Measurements from ENCODE around the gene RPS6KA6. TPM values are rescaled to one million over a fixed set of nuclear protein-coding genes. Genes with fewer than 3 reads are reported as not detected.
"Not testable (repeated sequence)": the region's sequence is repeated elsewhere in the genome, so short reads cannot be mapped to it uniquely, and the experiment has no call there.

The RPS6KA6 gene
- total RNA-seq, 2 experiments from 2014 or later, result not detected

- Histone ChIP-seq H3K4me3 (ENCODE audit: low read length) (no peak overlapping the region), H3K27ac (ENCODE audit: low read depth in 1 of 2, low read length in 2 of 2) (no peak overlapping the region), H3K4me1 (ENCODE audit: insufficient read depth, low read length) (no peaks in the 10 kb centered on the region), H3K27me3 (ENCODE audit: control insufficient read depth in 1 of 2, insufficient read depth in 2 of 2, low read length in 2 of 2) (no peaks in the 10 kb centered on the region), H3K36me3 (ENCODE audit: insufficient read depth, low read length) (no peaks in the 10 kb centered on the region), H3K9me3 (ENCODE audit: control insufficient read depth in 1 of 2, insufficient read depth in 1 of 2, low read length in 2 of 2) (no peaks in the 10 kb centered on the region)
- ChIA-PET POLR2A (no interaction called here), CTCF (no interaction called here)
- Mint-ChIP-seq H3K9me3 (no peaks in the 10 kb centered on the region), H3K4me3 (no peak overlapping the region), H3K4me1 (ENCODE audit: low read depth) (no peaks in the 10 kb centered on the region), H3K27me3 (no peaks in the 10 kb centered on the region), H3K36me3 (ENCODE audit: low read depth) (no peaks in the 10 kb centered on the region), H3K27ac (no peak overlapping the region)
- TF ChIP-seq, protein P1, sequence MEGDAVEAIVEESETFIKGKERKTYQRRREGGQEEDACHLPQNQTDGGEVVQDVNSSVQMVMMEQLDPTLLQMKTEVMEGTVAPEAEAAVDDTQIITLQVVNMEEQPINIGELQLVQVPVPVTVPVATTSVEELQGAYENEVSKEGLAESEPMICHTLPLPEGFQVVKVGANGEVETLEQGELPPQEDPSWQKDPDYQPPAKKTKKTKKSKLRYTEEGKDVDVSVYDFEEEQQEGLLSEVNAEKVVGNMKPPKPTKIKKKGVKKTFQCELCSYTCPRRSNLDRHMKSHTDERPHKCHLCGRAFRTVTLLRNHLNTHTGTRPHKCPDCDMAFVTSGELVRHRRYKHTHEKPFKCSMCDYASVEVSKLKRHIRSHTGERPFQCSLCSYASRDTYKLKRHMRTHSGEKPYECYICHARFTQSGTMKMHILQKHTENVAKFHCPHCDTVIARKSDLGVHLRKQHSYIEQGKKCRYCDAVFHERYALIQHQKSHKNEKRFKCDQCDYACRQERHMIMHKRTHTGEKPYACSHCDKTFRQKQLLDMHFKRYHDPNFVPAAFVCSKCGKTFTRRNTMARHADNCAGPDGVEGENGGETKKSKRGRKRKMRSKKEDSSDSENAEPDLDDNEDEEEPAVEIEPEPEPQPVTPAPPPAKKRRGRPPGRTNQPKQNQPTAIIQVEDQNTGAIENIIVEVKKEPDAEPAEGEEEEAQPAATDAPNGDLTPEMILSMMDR (IDR thresholded peaks at IDR 0.05), result no peak
- DNase-seq (no peak), ATAC-seq (ENCODE audit: poor library complexity) (no peak)
- intact Hi-C loops (cut with DNase I, micrococcal nuclease), result no loop called here
Measured at GRCh38 chrX:84099120-84099519, 88.9 kb downstream of the RPS6KA6 start.

GRCh38 chrX:84079479-84080197 is 108.4 kb downstream of the RPS6KA6 start:
- CTCF ChIA-PET; intact Hi-C loops (cut with DNase I, micrococcal nuclease); H3K9me3 ChIP-seq (ENCODE audit: control insufficient read depth in 1 of 2, insufficient read depth in 1 of 2, low read length in 2 of 2); DNase-seq; H3K27me3 Mint-ChIP-seq; H3K9me3 Mint-ChIP-seq; H3K36me3 ChIP-seq (ENCODE audit: insufficient read depth, low read length); H3K27me3 ChIP-seq (ENCODE audit: control insufficient read depth in 1 of 2, insufficient read depth in 2 of 2, low read length in 2 of 2); H3K4me1 Mint-ChIP-seq (ENCODE audit: low read depth); H3K4me3 Mint-ChIP-seq; H3K4me1 ChIP-seq (ENCODE audit: insufficient read depth, low read length); H3K27ac ChIP-seq (ENCODE audit: low read depth in 1 of 2, low read length in 2 of 2); H3K27ac Mint-ChIP-seq; ATAC-seq (ENCODE audit: poor library complexity); H3K36me3 Mint-ChIP-seq (ENCODE audit: low read depth); H3K4me3 ChIP-seq (ENCODE audit: low read length): not testable (repeated sequence)
- POLR2A ChIA-PET, result interaction anchor here (0.7 kb wide), 1 partner anchor 117 kb away, joined by 3 read pairs; no protein-coding TSS in a partner anchor

GRCh38 chrX:84078991-84079390 is 109.0 kb downstream of the RPS6KA6 start:
- ATAC-seq (ENCODE audit: poor library complexity) (no peak), DNase-seq (no peak)
- CTCF ChIA-PET, result no interaction called here
- Mint-ChIP-seq H3K27ac (no peak overlapping the region), H3K9me3 (peaks cover 6% of the 10 kb centered on the region), H3K36me3 (ENCODE audit: low read depth) (no peaks in the 10 kb centered on the region), H3K4me3 (no peak overlapping the region), H3K27me3 (no peaks in the 10 kb centered on the region), H3K4me1 (ENCODE audit: low read depth) (no peaks in the 10 kb centered on the region)
- POLR2A ChIA-PET, result interaction anchor here (0.7 kb wide), 1 partner anchor 116 kb away, joined by 3 read pairs; no protein-coding TSS in a partner anchor
- Histone ChIP-seq H3K27me3 (ENCODE audit: control insufficient read depth in 1 of 2, insufficient read depth in 2 of 2, low read length in 2 of 2) (no peaks in the 10 kb centered on the region), H3K9me3 (ENCODE audit: control insufficient read depth in 1 of 2, insufficient read depth in 1 of 2, low read length in 2 of 2) (no peaks in the 10 kb centered on the region), H3K36me3 (ENCODE audit: insufficient read depth, low read length) (no peaks in the 10 kb centered on the region), H3K27ac (ENCODE audit: low read depth in 1 of 2, low read length in 2 of 2) (no peak overlapping the region), H3K4me1 (ENCODE audit: insufficient read depth, low read length) (no peaks in the 10 kb centered on the region), H3K4me3 (ENCODE audit: low read length) (no peak overlapping the region)
- TF ChIP-seq, protein P1 (IDR thresholded peaks at IDR 0.05), result no peak
- intact Hi-C loops (cut with DNase I, micrococcal nuclease), result no loop called here

- POLR2A ChIA-PET, result no interaction called here
- CTCF ChIA-PET, result no interaction called here
- TF ChIP-seq, protein P1 (IDR thresholded peaks at IDR 0.05), result no peak
- no peak for DNase-seq
- no peak overlapping the region for H3K4me3 ChIP-seq (ENCODE audit: low read length)
- no peaks in the 10 kb centered on the region for H3K9me3 Mint-ChIP-seq
- intact Hi-C loops (cut with DNase I, micrococcal nuclease), result no loop called here
- H3K27ac ChIP-seq (ENCODE audit: low read depth in 1 of 2, low read length in 2 of 2), result no peak overlapping the region
- H3K4me1 Mint-ChIP-seq (ENCODE audit: low read depth), result no peaks in the 10 kb centered on the region
- no peak for ATAC-seq (ENCODE audit: poor library complexity)
- H3K27me3 ChIP-seq (ENCODE audit: control insufficient read depth in 1 of 2, insufficient read depth in 2 of 2, low read length in 2 of 2), result no peaks in the 10 kb centered on the region
- no peaks in the 10 kb centered on the region for H3K36me3 Mint-ChIP-seq (ENCODE audit: low read depth)
- peaks cover 0 to 4% of the 10 kb centered on the region in 2 experiments for H3K9me3 ChIP-seq (ENCODE audit: control insufficient read depth in 1 of 2, insufficient read depth in 1 of 2, low read length in 2 of 2)
- no peaks in the 10 kb centered on the region for H3K36me3 ChIP-seq (ENCODE audit: insufficient read depth, low read length)
- H3K4me1 ChIP-seq (ENCODE audit: insufficient read depth, low read length), result no peaks in the 10 kb centered on the region
- H3K27ac Mint-ChIP-seq, result no peak overlapping the region
- H3K4me3 Mint-ChIP-seq, result no peak overlapping the region
- H3K27me3 Mint-ChIP-seq, result no peaks in the 10 kb centered on the region
Measured at GRCh38 chrX:84064814-84065213, 123.2 kb downstream of the RPS6KA6 start.
